GM12878 (cell line): ENCODE data around the gene ETV2. TPM values are rescaled to one million over a fixed set of nuclear protein-coding genes. Genes with fewer than 3 reads are reported as not detected.
"Not testable (repeated sequence)": the region's sequence is repeated elsewhere in the genome, so short reads cannot be mapped to it uniquely, and the experiment has no call there.

Source experiments
- ATAC-seq: fragments of 200-7000 bp; cut with Tn5 transposase; 3 replicates; pipeline ENCODE4 v1.9.1; 2020; ENCODE audit warnings: mild to moderate bottlenecking, moderate library complexity
- BruUV-seq: library from RNA; stranded (reverse); fragments of 400-500 nt; replicated peaks from 2 replicates; lab custom pipeline; 2021; lab: Mats Ljungman, UMichigan
- CTCF ChIA-PET: fragments of 300-600 bp; sonication (Branson Sonifier 250); formaldehyde crosslinking; extraction: SDS; loops from one replicate; lab custom pipeline; 2021; ENCODE audit warnings: inconsistent platforms; lab: Yijun Ruan, JAX
- POLR2A ChIA-PET: fragments of 350-600 bp; formaldehyde crosslinking; extraction: SDS; loops from one replicate; lab custom pipeline; 2021; ENCODE audit warnings: inconsistent platforms; lab: Charles Lee
- RAD21 ChIA-PET: fragments of 300-600 bp; sonication (Branson Sonifier 250); formaldehyde crosslinking; loops from one replicate; lab custom pipeline; 2023; ENCODE audit warnings: antibody characterized with exemption; ENCODE audit not compliant: unreplicated experiment; lab: Charles Lee
- SMC1A ChIA-PET: fragments of 300-600 bp; sonication (Branson Sonifier 250); formaldehyde crosslinking; loops from one replicate; lab custom pipeline; 2023; ENCODE audit not compliant: unreplicated experiment, uncharacterized antibody; lab: Charles Lee
- DNase-seq: peaks from one replicate; pipeline ENCODE4 v3.0.0-alpha.2; 2011; ENCODE audit warnings: low read depth, low spot score
- FAIRE-seq: peaks from 3 replicates; lab custom pipeline; 2011; peaks lifted over from hg19 to GRCh38; lab: Jason Lieb, UNC
- H2AFZ ChIP-seq: 2 replicates; pipeline ENCODE4 v1.6.0; 2011; ENCODE audit warnings: low read depth, low read length, control low read depth; ENCODE audit not compliant: control insufficient read depth
- H3K27ac ChIP-seq: 2 replicates; pipeline ENCODE4 v1.5.1; 2011; ENCODE audit warnings: control low read depth; ENCODE audit not compliant: control insufficient read depth, insufficient read depth
- H3K27me3 ChIP-seq, 2 experiments: replicated peaks in 1 of 2; 2 replicates each; pipeline versions ENCODE4 v1.6.0 to v1.6.1; 2011; ENCODE audit warnings: low read length in 1 of 2; ENCODE audit not compliant: control insufficient read depth in 2 of 2, insufficient read depth in 2 of 2
- H3K36me3 ChIP-seq, 2 experiments: 2 replicates each; pipeline ENCODE4 v1.5.1; 2011; ENCODE audit warnings: low read length in 1 of 2; ENCODE audit not compliant: control insufficient read depth in 2 of 2, insufficient read depth in 2 of 2
- H3K4me1 ChIP-seq: 2 replicates; pipeline ENCODE4 v1.6.1; 2011; ENCODE audit warnings: mild to moderate bottlenecking, low read length, moderate library complexity, mixed read lengths; ENCODE audit not compliant: control insufficient read depth, insufficient read depth
- H3K4me2 ChIP-seq: 2 replicates; pipeline ENCODE4 v1.6.0; 2011; ENCODE audit warnings: control low read depth; ENCODE audit not compliant: control insufficient read depth, insufficient read depth
- H3K4me3 ChIP-seq: fragments of 200-600 bp; sonication (generic); 2 replicates; pipeline ENCODE4 v1.5.1; 2016
- H3K79me2 ChIP-seq: 2 replicates; pipeline ENCODE4 v1.6.0; 2011; ENCODE audit warnings: low read length; ENCODE audit not compliant: control insufficient read depth, insufficient read depth
- H3K9ac ChIP-seq: 2 replicates; pipeline ENCODE4 v1.8.0; 2011; ENCODE audit warnings: low read length, control low read depth, mixed read lengths; ENCODE audit not compliant: control insufficient read depth, insufficient read depth
- H3K9me3 ChIP-seq: replicated peaks from 3 replicates; pipeline ENCODE4 v1.5.1; 2011; ENCODE audit warnings: mild to moderate bottlenecking, low read length; ENCODE audit not compliant: control insufficient read depth, insufficient read depth
- H4K20me1 ChIP-seq: 2 replicates; pipeline ENCODE4 v1.6.0; 2011; ENCODE audit not compliant: control insufficient read depth, insufficient read depth
- FOXM1 ChIP-seq: IDR thresholded peaks from 2 replicates; pipeline ENCODE4 v1.6.1; 2012; ENCODE audit warnings: low read depth, mild to moderate bottlenecking, inconsistent platforms, low read length, moderate library complexity
- IKZF1 ChIP-seq: fragments of 450-650 bp; conservative IDR thresholded peaks from 2 replicates; pipeline ENCODE4 v1.6.1; 2017; ENCODE audit warnings: antibody characterized with exemption, mild to moderate bottlenecking
- MYC ChIP-seq: IDR thresholded peaks from 2 replicates; pipeline ENCODE4 v1.6.1; 2011; ENCODE audit warnings: mild to moderate bottlenecking, low read length, moderate library complexity, inconsistent platforms; ENCODE audit not compliant: insufficient read depth, insufficient replicate concordance, insufficient read length, severe bottlenecking
- RAD21 ChIP-seq: IDR thresholded peaks from 2 replicates; pipeline ENCODE4 v1.6.1; 2011; ENCODE audit warnings: mild to moderate bottlenecking, low read depth, low read length, moderate library complexity; ENCODE audit not compliant: insufficient read depth
- SMC3 ChIP-seq: IDR thresholded peaks from 2 replicates; pipeline ENCODE4 v1.6.1; 2011; ENCODE audit warnings: low read length, improper control_type of control experiment, borderline replicate concordance
- SREBF2 ChIP-seq: IDR thresholded peaks from 2 replicates; pipeline ENCODE4 v1.6.1; 2012; ENCODE audit warnings: mild to moderate bottlenecking, low read length
- WGBS: methylation state at CpG from one replicate; pipeline ENCODE4 v1.1.6; 2016; ENCODE audit warnings: low lambda C conversion rate; ENCODE audit not compliant: insufficient replicate concordance, insufficient coverage; ENCODE audit errors: missing lambda C conversion rate; 5-methylcytosine and 5-hydroxymethylcytosine counted together
- in situ Hi-C: fragments of 300-500 bp; cut with MboI; formaldehyde crosslinking; loops from 9 replicates; pipeline ENCODE4 v1.14.3; 2018; ENCODE audit warnings: mixed read lengths
- intact Hi-C: fragments of 100-400 bp; cut with micrococcal nuclease; formaldehyde crosslinking; loops from one replicate; pipeline ENCODE4 v1.14.2; 2022; ENCODE audit not compliant: unreplicated experiment
- polyA plus RNA-seq, 11 experiments: library from polyadenylated mRNA; depleted of rRNA in 4 of 11; unstranded in 6 of 11; stranded (reverse) in 5 of 11; fragments of >200 nt; fragmentation: Nextera tagmentation in 4 of 11; fragmentation: Illumina TruSeq in 1 of 11; extraction: Ambion mirVana in 4 of 11; extraction: Trizol in 1 of 11; gene quantifications; 1 replicate in 1 of 11; 2 replicates in 10 of 11; pipeline versions ENCODE4 v1.2.1 to v1.2.3, GENCODE V29; 2011 to 2016; ENCODE audit warnings: inconsistent platforms in 2 of 11, missing spikeins in 2 of 11, low read depth in 1 of 11
- total RNA-seq, 4 experiments: library from RNA; depleted of rRNA in 3 of 4; stranded (reverse); fragments of >200 nt in 3 of 4; fragmentation: Illumina TruSeq in 1 of 4; extraction: Trizol in 1 of 4; gene quantifications; 2 replicates each; pipeline versions ENCODE4 v1.2.1 to v1.2.3, GENCODE V29; 2013 to 2021
- TF ChIP-seq, protein P1 (sequence below), 3 experiments: IDR thresholded peaks in 2 of 3; conservative IDR thresholded peaks in 1 of 3; 2 replicates each; pipeline ENCODE4 v1.5.1; 2011; ENCODE audit warnings: low read depth in 3 of 3, low read length in 3 of 3, mild to moderate bottlenecking in 3 of 3, control low read depth in 2 of 3, moderate library complexity in 2 of 3, inconsistent platforms in 1 of 3, mixed read lengths in 1 of 3; ENCODE audit not compliant: control insufficient read depth in 2 of 3, insufficient read depth in 1 of 3; ENCODE audit errors: extremely low read depth in 1 of 3

The ETV2 gene
- total and polyA plus RNA-seq, 10 of the 15 experiments (the other 5 are each of a cell fraction or from before 2014, with no cell fraction given), result 0.10 to 1.4 (median 0.54) TPM; not detected in 1

DNA sequence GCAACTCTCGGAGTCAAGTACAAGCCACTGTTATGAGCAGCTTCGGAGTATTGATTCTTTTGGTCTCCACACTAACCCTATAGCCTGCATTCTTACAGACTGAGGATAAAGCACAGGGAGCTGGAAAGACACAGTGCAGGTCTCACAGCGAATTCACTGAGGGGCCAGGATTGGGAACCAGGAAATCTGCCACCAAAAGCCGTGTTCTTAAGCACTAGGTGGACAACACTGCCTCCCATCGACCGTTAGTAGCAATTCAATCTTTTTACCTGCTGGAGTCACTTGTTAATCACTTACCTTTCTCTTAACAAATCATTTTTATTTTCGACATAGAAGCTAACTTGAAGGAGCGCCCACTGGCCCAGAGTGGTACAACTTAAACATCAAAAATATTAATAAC is 49.3 kb upstream of the ETV2 start:
- no peaks in the 10 kb centered on the region for H3K36me3 ChIP-seq
- no peaks in the 10 kb centered on the region for H3K9me3 ChIP-seq
- H4K20me1 ChIP-seq, result no peaks in the 10 kb centered on the region
- DNase-seq (no peak), ATAC-seq (no peak), FAIRE-seq (peak; percentile 94)
- WGBS, result 22% methylated on average over 8 of the region's 8 CpGs
- BruUV-seq, result no TSS peak
- intact Hi-C loops (loop anchor here (1.0 kb wide), 2 partner anchors 43 to 82 kb away; no protein-coding TSS in a partner anchor), in situ Hi-C loops (no loop called here)
- H2AFZ ChIP-seq, result no peak overlapping the region
- ChIA-PET POLR2A (interaction anchor here (0.5 to 1.8 kb wide), 3 partner anchors 29 to 179 kb away, joined by 5 to 10 read pairs (median 8); no protein-coding TSS in a partner anchor), SMC1A (interaction anchor here (1.1 to 4.6 kb wide), 5 partner anchors 12 to 342 kb away, joined by 3 to 28 read pairs (median 6); no protein-coding TSS in a partner anchor), RAD21 (interaction anchor here (0.7 to 4.1 kb wide), 6 partner anchors 10 to 244 kb away, joined by 3 to 24 read pairs (median 4); partner anchors contain the start of gene COX6B1), CTCF (interaction anchor here (0.6 to 5.8 kb wide), 11 partner anchors 22 to 239 kb away, joined by 3 to 63 read pairs (median 4); no protein-coding TSS in a partner anchor)
- no peak overlapping the region for H3K27ac ChIP-seq
- H3K4me1 ChIP-seq, result no peaks in the 10 kb centered on the region; the same call in none of the 2 replicates
- H3K9ac ChIP-seq, result no peak overlapping the region
- no peak overlapping the region for H3K4me3 ChIP-seq
- no peak overlapping the region for H3K4me2 ChIP-seq
- H3K27me3 ChIP-seq, result no peaks in the 10 kb centered on the region
- TF ChIP-seq, protein P1, sequence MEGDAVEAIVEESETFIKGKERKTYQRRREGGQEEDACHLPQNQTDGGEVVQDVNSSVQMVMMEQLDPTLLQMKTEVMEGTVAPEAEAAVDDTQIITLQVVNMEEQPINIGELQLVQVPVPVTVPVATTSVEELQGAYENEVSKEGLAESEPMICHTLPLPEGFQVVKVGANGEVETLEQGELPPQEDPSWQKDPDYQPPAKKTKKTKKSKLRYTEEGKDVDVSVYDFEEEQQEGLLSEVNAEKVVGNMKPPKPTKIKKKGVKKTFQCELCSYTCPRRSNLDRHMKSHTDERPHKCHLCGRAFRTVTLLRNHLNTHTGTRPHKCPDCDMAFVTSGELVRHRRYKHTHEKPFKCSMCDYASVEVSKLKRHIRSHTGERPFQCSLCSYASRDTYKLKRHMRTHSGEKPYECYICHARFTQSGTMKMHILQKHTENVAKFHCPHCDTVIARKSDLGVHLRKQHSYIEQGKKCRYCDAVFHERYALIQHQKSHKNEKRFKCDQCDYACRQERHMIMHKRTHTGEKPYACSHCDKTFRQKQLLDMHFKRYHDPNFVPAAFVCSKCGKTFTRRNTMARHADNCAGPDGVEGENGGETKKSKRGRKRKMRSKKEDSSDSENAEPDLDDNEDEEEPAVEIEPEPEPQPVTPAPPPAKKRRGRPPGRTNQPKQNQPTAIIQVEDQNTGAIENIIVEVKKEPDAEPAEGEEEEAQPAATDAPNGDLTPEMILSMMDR (IDR thresholded peaks at IDR 0.05 in 2 of 3, conservative IDR thresholded peaks at IDR 0.05 in 1 of 3; ENCODE audit: control insufficient read depth in 2 of 3, extremely low read depth in 1 of 3, insufficient read depth in 1 of 3, low read depth in 3 of 3, low read length in 3 of 3), result peak; percentile 64 to 74 (median 70); a peak in 5 of 6 replicates
- TF ChIP-seq IKZF1, result 0 out of 2 replicates have a peak, but pooled peaks have one; percentile 17
- no peak for TF ChIP-seq FOXM1
- peak; percentile 84 for TF ChIP-seq RAD21
- TF ChIP-seq SREBF2, result no peak
- no peak for TF ChIP-seq MYC
- TF ChIP-seq SMC3, result peak; percentile 69; the same call in 1 of the 2 replicates
- no peaks in the 10 kb centered on the region for H3K79me2 ChIP-seq

- H3K4me3 ChIP-seq, in situ Hi-C loops, DNase-seq, H3K27me3 ChIP-seq, H4K20me1 ChIP-seq, H2AFZ ChIP-seq, H3K4me2 ChIP-seq, BruUV-seq, H3K4me1 ChIP-seq, H3K9me3 ChIP-seq, POLR2A ChIA-PET, ATAC-seq, H3K27ac ChIP-seq, FAIRE-seq, H3K36me3 ChIP-seq, H3K9ac ChIP-seq, H3K79me2 ChIP-seq: not testable (repeated sequence)
- ChIA-PET SMC1A (interaction anchor here (1.9 kb wide), 1 partner anchor 15 kb away, joined by 5 read pairs; no protein-coding TSS in a partner anchor), RAD21 (interaction anchor here (0.9 kb wide), 1 partner anchor 47 kb away, joined by 3 read pairs; no protein-coding TSS in a partner anchor), CTCF (interaction anchor here (1.0 to 1.1 kb wide), 2 partner anchors 14 to 47 kb away, joined by 4 to 6 read pairs; no protein-coding TSS in a partner anchor)
- intact Hi-C loops, result loop anchor here (5.0 kb wide), 1 partner anchor 248 kb away; the partner anchor contains the start of gene FFAR1
- 24% methylated on average over 3 of the region's 3 CpGs for whole genome bisulfite sequencing
These were observed 46.5 kb upstream of the ETV2 start for GRCh38 chr19:35595026-35595425.
